Hepatocyte (in vitro differentiated cells): Measurements from ENCODE around the gene SUPT3H.

ENCODE experiments used
- CTCF ChIP-seq: fragments of 200-600 bp; sonication (generic); IDR thresholded peaks from 2 replicates; pipeline ENCODE4 v1.5.1; 2016; ENCODE audit warnings: antibody characterized with exemption, mild to moderate bottlenecking; ENCODE audit not compliant: poor library complexity
- EZH2 ChIP-seq: fragments of 200-600 bp; sonication (generic); IDR thresholded peaks from 2 replicates; pipeline ENCODE4 v1.6.1; 2016; ENCODE audit warnings: antibody characterized with exemption, mild to moderate bottlenecking, borderline replicate concordance

- TF ChIP-seq CTCF (no peak), EZH2 (no peak)
Observed at GRCh38 chr6:44917430-44917829, 460.3 kb downstream of the SUPT3H start.
